Heart right ventricle (tissue), 16 donors: ENCODE data around the gene SRGAP3. TPM values are rescaled to one million over a fixed set of nuclear protein-coding genes. Genes with fewer than 3 reads are reported as not detected.

Experiments used
- ATAC-seq, 8 donors: fragments of 200-7000 bp; cut with Tn5 transposase; one replicate each; pipeline ENCODE4 v1.9.1; 2020; ENCODE audit warnings: mild to moderate bottlenecking in 8 of 8, moderate library complexity in 8 of 8, moderate number of reproducible peaks in 1 of 8
- DNase-seq, 2 donors: peaks; one replicate each; pipeline ENCODE4 v3.0.0-alpha.2; 2020
- H3K27ac ChIP-seq, 10 donors: fragments of 200-600 bp; sonication (generic) in 2 of 10; one replicate each; pipeline versions ENCODE4 v1.5.0 to v1.8.0; 2020 to 2022; ENCODE audit warnings: mild to moderate bottlenecking in 3 of 10
- H3K27me3 ChIP-seq, 7 donors: fragments of 200-600 bp; one replicate each; pipeline ENCODE4 v1.8.0; 2021 to 2022; ENCODE audit warnings: mild to moderate bottlenecking in 2 of 7
- H3K36me3 ChIP-seq, 9 donors: fragments of 200-600 bp; sonication (generic) in 1 of 9; one replicate each; pipeline versions ENCODE4 v1.5.0 to v1.8.0; 2020 to 2022; ENCODE audit warnings: mild to moderate bottlenecking in 2 of 9
- H3K4me1 ChIP-seq, 9 donors: fragments of 200-600 bp; sonication (generic) in 1 of 9; one replicate each; pipeline versions ENCODE4 v1.5.0 to v1.8.0; 2020 to 2022; ENCODE audit warnings: mild to moderate bottlenecking in 4 of 9
- H3K4me3 ChIP-seq, 10 donors: fragments of 200-600 bp; sonication (generic) in 2 of 10; one replicate each; pipeline versions ENCODE4 v1.5.0 to v1.8.0; 2020 to 2022; ENCODE audit warnings: mild to moderate bottlenecking in 7 of 10, moderate library complexity in 2 of 10
- H3K9me3 ChIP-seq, 11 donors: fragments of 200-600 bp in 10 of 11; sonication (generic) in 2 of 11; one replicate each; pipeline versions ENCODE4 v1.5.0 to v1.8.0; 2013 to 2022; ENCODE audit warnings: mild to moderate bottlenecking in 2 of 11, control low read depth in 1 of 11, moderate library complexity in 1 of 11
- WGBS, 2 donors: extraction: QIAGEN DNeasy Blood & Tissue Kit; methylation state at CpG; one replicate each; pipeline ENCODE4 v1.1.7; 2013; ENCODE audit warnings: inconsistent platforms in 1 of 2; 5-methylcytosine and 5-hydroxymethylcytosine counted together
- intact Hi-C, 10 donors: fragments of 100-400 bp; cut with DNase I; formaldehyde crosslinking; loops; one replicate each; pipeline versions ENCODE4 v1.11.1 to v1.14.2; 2022
- polyA plus RNA-seq, 2 donors: library from polyadenylated mRNA; stranded (reverse); fragments of 200-250 nt; gene quantifications; one replicate each; pipeline ENCODE4 v1.2.3, GENCODE V29; 2013
- total RNA-seq, 10 donors: library from RNA; stranded (reverse); fragmentation: NEBNext Ultra II Directional in 3 of 10; extraction: Animal tissue kit (Norgen Biotek cat#: 25700) in 3 of 10; gene quantifications; one replicate each; pipeline versions ENCODE4 v1.2.1 to v1.2.4, GENCODE V29; 2021 to 2023
- TF ChIP-seq, protein P1 (sequence below), 9 donors: fragments of 200-600 bp; sonication (generic) in 2 of 9; IDR thresholded peaks; one replicate each; pipeline versions ENCODE4 v1.5.0 to v1.8.0; 2021 to 2022; ENCODE audit warnings: antibody characterized with exemption in 9 of 9, mild to moderate bottlenecking in 5 of 9, moderate library complexity in 1 of 9
- donor health status: Arrhythmogenic right ventricular cardiomyopathy.
- donor health status: ischemic (EF 13 %, LVEDD 7.1; RV severe dilation, severe dysfunction).
- donor health status: healthy with polysubstance abuse.
- donor health status: DM: no; HTN: yes; CAD: no.
- donor health status: DM: no; HTN: no; CAD: no.
- donor health status: ischemic (EF 25% LVEDD 6.9; RV normal size, moderate dysfunction).
- donor health status: ischemic (EF 25% LVEDD 5.7; RV mildly dilated, moderate dysfunction).
- donor health status: healthy.
- donor health status: DM: yes; HTN: yes; CAD: no.
- donor health status: Ischemic cardiomyopathy.
- donor health status: ischemic (EF 35%, LVEDD 5.7; RV mildly dilated, moderate dysfunction).
- donor health status: nonischemic (EF 11% LVEDD 7.7; RV severe dilation, severe dysfunction).
- donor health status: DM: yes; HTN: yes; CAD: no.
- donor health status: PGD.
- donor health status: ischemic (EF 29% LVEDD 5.4; RV normal size, mild dysfunction).
- donor health status: nonischemic (EF 23%, LVEDD 6.1; RV moderate dilation, normal function).

Gene SRGAP3
- total and polyA plus RNA-seq, 12 donors = 0.67 to 16.1 (median 10.6) TPM

DNA sequence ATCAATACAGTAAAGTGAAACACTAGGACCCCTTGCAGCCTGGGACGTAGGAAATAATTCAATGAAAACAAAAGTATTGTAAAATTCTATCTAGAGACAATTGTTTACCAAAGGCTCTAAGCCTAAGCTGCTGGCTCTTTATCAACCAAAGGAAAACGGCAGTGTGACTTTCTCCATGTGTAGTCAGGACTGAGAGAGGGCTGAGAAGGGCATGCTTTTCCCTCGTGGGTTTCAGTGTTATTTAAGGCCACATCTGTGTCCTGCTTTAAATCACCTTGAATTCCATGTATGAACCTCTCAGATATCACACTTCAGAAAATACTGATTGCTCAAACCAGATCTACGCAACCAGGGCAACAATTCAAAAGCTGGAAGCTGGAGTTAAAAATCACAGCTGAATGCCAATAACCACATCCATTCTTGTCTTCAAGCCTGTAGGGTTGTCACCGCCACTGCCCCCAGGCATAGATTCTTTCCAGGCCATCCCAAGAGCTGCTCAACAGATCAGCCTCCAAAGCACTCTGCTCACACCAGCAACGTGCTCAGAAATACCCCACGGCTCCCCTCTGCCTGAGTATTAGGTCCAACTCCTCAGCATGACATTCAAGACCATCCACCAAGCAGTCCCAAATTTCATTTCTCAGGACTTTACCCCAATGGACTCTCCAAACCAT, 124.0 kb downstream of the SRGAP3 start:
- DNase-seq = no peak
- no peaks in the 10 kb centered on the region for H3K9me3 ChIP-seq
- H3K4me1 ChIP-seq = peaks cover 0 to 9% (median 0%) of the 10 kb centered on the region in 9 donors
- H3K27me3 ChIP-seq = no peaks in the 10 kb centered on the region
- 43 to 56% methylated on average over 7 of the region's 7 CpGs for WGBS, 2 donors
- TF ChIP-seq, protein P1, sequence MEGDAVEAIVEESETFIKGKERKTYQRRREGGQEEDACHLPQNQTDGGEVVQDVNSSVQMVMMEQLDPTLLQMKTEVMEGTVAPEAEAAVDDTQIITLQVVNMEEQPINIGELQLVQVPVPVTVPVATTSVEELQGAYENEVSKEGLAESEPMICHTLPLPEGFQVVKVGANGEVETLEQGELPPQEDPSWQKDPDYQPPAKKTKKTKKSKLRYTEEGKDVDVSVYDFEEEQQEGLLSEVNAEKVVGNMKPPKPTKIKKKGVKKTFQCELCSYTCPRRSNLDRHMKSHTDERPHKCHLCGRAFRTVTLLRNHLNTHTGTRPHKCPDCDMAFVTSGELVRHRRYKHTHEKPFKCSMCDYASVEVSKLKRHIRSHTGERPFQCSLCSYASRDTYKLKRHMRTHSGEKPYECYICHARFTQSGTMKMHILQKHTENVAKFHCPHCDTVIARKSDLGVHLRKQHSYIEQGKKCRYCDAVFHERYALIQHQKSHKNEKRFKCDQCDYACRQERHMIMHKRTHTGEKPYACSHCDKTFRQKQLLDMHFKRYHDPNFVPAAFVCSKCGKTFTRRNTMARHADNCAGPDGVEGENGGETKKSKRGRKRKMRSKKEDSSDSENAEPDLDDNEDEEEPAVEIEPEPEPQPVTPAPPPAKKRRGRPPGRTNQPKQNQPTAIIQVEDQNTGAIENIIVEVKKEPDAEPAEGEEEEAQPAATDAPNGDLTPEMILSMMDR (IDR thresholded peaks at IDR 0.05) = no peak
- no peak overlapping the region for H3K4me3 ChIP-seq
- peak in 2 of 8 donors; percentile 49 to 58 for ATAC-seq
- H3K36me3 ChIP-seq = peaks cover 0 to 8% (median 0%) of the 10 kb centered on the region in 9 donors
- intact Hi-C loops = no loop called here
- H3K27ac ChIP-seq = no peak overlapping the region

DNA sequence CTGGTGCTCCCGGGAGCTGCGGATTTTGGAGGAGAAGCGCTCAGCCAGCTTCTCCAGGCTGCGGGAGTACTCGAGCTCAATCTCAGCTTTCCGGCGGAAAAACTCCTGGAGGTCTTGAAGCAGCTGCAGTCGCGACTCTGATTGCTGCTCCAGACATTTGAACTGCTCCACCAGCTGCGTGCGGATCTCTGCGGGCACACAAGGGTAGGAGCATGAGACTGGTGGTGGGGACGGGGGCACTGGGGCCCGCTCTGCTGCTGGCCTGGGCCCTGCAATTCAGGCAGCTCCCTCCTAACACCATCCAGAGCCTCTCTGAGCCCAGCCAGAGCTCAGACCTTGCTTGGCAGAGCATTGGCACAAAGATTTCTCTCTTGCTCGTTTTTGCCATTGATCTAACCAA, 124.7 kb downstream of the SRGAP3 start:
- peaks cover 0 to 8% (median 0%) of the 10 kb centered on the region in 9 donors for H3K36me3 ChIP-seq
- no peaks in the 10 kb centered on the region for H3K27me3 ChIP-seq
- ATAC-seq = no peak
- intact Hi-C loops = no loop called here
- no peak overlapping the region for H3K27ac ChIP-seq
- H3K4me3 ChIP-seq = no peak overlapping the region
- no peak for DNase-seq
- peaks cover 0 to 9% (median 0%) of the 10 kb centered on the region in 9 donors for H3K4me1 ChIP-seq
- H3K9me3 ChIP-seq = no peaks in the 10 kb centered on the region
- WGBS, 2 donors = 90% methylated on average over 15 of the region's 15 CpGs
- TF ChIP-seq, protein P1 (IDR thresholded peaks at IDR 0.05) = no peak

DNA sequence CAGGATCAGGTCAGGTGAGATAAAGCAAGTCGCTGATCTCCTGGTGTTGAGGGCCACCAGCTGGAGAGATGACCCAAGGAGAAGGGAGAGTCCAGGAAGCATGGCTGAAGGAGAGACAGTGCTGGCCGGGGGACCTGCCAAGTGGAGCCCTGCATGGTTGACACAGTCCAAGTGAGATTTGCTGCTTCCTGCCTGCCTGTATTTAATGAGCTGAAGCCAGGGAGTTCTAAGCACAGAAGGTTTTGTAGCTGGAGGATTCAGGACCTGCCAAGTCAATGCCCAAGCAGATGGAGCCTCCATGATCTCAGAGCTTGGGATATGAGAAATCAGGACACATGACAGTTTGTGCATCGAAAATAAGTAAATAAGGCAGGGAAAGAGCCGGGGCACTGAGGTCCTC, 125.6 kb downstream of the SRGAP3 start:
- Histone ChIP-seq H3K9me3 (no peaks in the 10 kb centered on the region), H3K36me3 (peaks cover 0 to 8% (median 0%) of the 10 kb centered on the region in 9 donors), H3K4me3 (no peak overlapping the region), H3K27me3 (no peaks in the 10 kb centered on the region), H3K27ac (no peak overlapping the region), H3K4me1 (peaks cover 0 to 9% (median 0%) of the 10 kb centered on the region in 9 donors)
- TF ChIP-seq, protein P1 (IDR thresholded peaks at IDR 0.05) = no peak
- WGBS, 2 donors = 69% methylated on average over 4 of the region's 4 CpGs
- intact Hi-C loops = no loop called here
- ATAC-seq (no peak), DNase-seq (no peak)

DNA sequence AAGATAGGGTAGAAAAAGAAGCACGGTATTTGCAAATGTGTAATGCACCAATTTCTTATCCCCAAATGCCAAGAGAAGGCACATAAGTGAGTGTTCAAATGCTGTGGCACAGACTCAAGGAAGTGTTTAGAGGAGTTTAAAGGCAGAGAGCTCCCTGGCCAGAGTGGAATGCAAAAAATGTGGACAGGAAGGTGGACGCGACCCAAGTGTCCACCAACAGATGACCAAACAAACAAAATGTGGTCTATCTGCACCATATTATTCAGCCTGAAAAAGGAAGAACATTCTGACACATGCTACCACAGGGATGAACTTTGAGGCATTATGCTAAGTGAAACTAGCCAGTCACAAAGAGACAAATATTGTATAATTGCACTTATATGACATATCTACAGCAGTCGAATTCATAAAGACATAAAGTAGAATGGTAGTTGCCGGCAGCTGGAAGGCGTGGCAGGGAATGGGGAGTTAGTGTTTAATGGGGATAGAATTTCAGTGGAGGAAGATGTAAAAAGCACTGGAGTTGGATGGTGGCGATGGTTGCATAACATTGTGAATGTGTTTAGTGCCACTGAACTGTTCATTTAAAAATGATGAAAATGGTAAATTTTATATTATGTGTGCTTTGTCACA, 126.6 kb downstream of the SRGAP3 start:
- WGBS, 2 donors = 84 to 91% methylated on average over 7 of the region's 7 CpGs

More for the DNA sequence above, 126.6 kb downstream of the SRGAP3 start:
- Histone ChIP-seq H3K9me3 (no peaks in the 10 kb centered on the region), H3K27me3 (no peaks in the 10 kb centered on the region), H3K36me3 (peaks cover 0 to 8% (median 0%) of the 10 kb centered on the region in 9 donors), H3K4me1 (peaks cover 0 to 9% (median 0%) of the 10 kb centered on the region in 9 donors), H3K27ac (no peak overlapping the region), H3K4me3 (no peak overlapping the region)
- intact Hi-C loops = no loop called here
- no peak for ATAC-seq
- TF ChIP-seq, protein P1 (IDR thresholded peaks at IDR 0.05) = no peak
- no peak for DNase-seq
